Coronary artery (tissue), 2 donors: ENCODE measurements around the gene GOLGA6D.
"Not testable (repeated sequence)": the region's sequence is repeated elsewhere in the genome, so short reads cannot be mapped to it uniquely, and the experiment has no call there.

Experiments used
- DNase-seq: peaks from one replicate; pipeline ENCODE4 v3.0.0-alpha.2; 2017; ENCODE audit warnings: low spot score
- H3K27ac ChIP-seq, 2 donors: fragments of 200-600 bp; sonication (generic); one replicate each; pipeline ENCODE4 v1.5.1; 2016 to 2019
- H3K4me3 ChIP-seq: fragments of 200-600 bp; sonication (generic); 2 replicates; pipeline ENCODE4 v1.5.1; 2016; ENCODE audit warnings: mild to moderate bottlenecking, moderate library complexity
- TF ChIP-seq, protein P1 (sequence below): fragments of 200-600 bp; sonication (generic); IDR thresholded peaks from one replicate; pipeline ENCODE4 v1.5.1; 2019; ENCODE audit warnings: antibody characterized with exemption

The GOLGA6D gene

DNA sequence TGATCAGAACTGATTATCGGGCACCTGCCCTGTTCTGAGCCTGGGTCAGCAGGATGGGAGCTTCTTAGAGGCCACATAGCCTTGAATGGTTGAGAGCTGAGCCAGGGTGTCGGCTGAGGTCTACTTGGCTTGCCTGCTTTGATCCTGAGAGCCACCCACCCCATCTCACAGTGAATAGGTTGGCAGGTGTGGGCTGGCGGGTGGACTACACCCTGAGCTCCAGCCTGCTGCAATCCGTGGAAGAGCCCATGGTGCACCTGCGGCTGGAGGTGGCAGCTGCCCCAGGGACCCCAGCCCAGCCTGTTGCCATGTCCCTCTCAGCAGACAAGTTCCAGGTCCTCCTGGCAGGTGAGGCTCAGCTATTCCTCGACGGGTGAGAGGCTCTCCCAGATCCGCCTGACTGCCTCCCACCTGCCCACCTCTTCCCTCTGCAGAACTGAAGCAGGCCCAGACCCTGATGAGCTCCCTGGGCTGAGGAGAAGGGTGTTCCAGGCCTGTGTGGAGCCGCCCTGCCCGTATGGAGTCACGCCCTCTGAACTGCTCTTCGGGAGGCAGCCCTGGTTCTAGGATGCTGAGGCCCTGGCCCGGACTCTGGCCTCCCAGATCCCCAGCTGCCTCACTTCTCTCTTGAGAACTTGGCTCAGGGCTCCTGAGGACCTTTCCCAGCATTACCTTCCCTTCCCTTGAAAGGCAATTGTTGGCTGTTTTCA lies 57.1 kb downstream of the GOLGA6D start:
- no peak for DNase-seq
- Histone ChIP-seq H3K27ac (no peak overlapping the region), H3K4me3 (no peak overlapping the region)
- TF ChIP-seq, protein P1, sequence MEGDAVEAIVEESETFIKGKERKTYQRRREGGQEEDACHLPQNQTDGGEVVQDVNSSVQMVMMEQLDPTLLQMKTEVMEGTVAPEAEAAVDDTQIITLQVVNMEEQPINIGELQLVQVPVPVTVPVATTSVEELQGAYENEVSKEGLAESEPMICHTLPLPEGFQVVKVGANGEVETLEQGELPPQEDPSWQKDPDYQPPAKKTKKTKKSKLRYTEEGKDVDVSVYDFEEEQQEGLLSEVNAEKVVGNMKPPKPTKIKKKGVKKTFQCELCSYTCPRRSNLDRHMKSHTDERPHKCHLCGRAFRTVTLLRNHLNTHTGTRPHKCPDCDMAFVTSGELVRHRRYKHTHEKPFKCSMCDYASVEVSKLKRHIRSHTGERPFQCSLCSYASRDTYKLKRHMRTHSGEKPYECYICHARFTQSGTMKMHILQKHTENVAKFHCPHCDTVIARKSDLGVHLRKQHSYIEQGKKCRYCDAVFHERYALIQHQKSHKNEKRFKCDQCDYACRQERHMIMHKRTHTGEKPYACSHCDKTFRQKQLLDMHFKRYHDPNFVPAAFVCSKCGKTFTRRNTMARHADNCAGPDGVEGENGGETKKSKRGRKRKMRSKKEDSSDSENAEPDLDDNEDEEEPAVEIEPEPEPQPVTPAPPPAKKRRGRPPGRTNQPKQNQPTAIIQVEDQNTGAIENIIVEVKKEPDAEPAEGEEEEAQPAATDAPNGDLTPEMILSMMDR = no peak

DNA sequence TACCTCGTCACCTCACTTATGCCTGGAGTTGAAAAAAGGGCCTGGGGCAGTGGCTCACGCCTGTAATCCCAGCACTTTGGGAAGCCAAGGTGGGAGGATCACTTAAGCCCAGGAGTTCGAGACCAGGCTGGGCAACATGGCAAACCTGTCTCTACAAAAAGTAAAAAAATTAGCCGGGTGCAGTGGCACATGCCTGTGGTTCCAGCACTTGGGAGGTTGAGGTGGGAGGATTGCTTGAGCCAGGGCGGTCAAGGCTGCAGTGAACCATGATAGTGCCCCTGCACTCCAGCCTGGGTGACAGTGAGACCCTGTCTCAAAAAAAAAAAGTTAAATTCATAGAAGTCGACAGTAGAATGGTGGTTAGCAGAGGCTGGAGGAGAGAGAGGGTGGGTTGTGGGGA lies 59.6 kb downstream of the GOLGA6D start:
- Histone ChIP-seq H3K27ac (no peak overlapping the region), H3K4me3 (no peak overlapping the region)
- TF ChIP-seq, protein P1 = no peak
- no peak for DNase-seq

DNA sequence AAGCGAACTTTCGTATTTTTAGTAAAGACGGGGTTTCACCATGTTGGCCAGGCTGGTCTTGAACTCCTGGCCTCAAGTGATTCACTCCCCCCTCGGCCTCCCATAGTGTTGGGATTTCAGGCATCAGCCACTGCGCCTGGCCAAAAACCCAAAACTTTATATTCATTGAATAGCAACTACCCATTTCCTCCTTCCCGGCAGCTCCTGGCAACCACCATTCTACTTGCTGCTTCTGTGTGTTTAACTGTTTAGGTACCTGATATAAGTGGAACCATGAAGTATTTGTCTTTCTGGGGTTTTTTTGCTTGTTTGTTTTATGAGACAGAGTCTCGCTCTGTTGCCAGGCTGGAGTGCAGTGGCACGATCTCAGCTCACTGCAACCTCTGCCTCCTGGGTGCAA lies 61.3 kb downstream of the GOLGA6D start:
- DNase-seq, H3K4me3 ChIP-seq, H3K27ac ChIP-seq: not testable (repeated sequence)
